NB4 (cell line): ENCODE data around the gene TSFM.

Experiments used
- DNase-seq: peaks from one replicate; pipeline ENCODE4 v3.0.0; 2010; ENCODE audit warnings: low read depth
- H3K4me3 ChIP-seq: one replicate; pipeline ENCODE4 v1.5.1; 2011; ENCODE audit warnings: mild to moderate bottlenecking, low read depth, low read length, moderate library complexity
- CTCF ChIP-seq: IDR thresholded peaks from one replicate; pipeline ENCODE4 v1.5.1; 2012; ENCODE audit warnings: low read depth, low read length
- MAX ChIP-seq: IDR thresholded peaks from 2 replicates; pipeline ENCODE4 v1.6.1; 2011; ENCODE audit warnings: low read depth, low read length
- MYC ChIP-seq: IDR thresholded peaks from 2 replicates; pipeline ENCODE4 v1.6.1; 2011; ENCODE audit warnings: low read depth, low read length
- POLR2A ChIP-seq: IDR thresholded peaks from 2 replicates; pipeline ENCODE4 v1.6.1; 2011; ENCODE audit warnings: mild to moderate bottlenecking; ENCODE audit not compliant: insufficient read length; ENCODE audit errors: extremely low read depth

The TSFM gene

GRCh38 chr12:57777911-57778310 lies 4.7 kb upstream of the TSFM start:
- TF ChIP-seq MYC: no peak
- no peak for TF ChIP-seq MAX
- TF ChIP-seq CTCF: no peak
- TF ChIP-seq POLR2A: no peak
- no peak for DNase-seq
- H3K4me3 ChIP-seq: no peak overlapping the region

GRCh38 chr12:57779736-57780135 lies 2.9 kb upstream of the TSFM start:
- no peak for DNase-seq
- no peak for TF ChIP-seq MYC
- no peak for TF ChIP-seq MAX
- TF ChIP-seq CTCF: no peak
- TF ChIP-seq POLR2A: no peak
- H3K4me3 ChIP-seq: no peak overlapping the region

GRCh38 chr12:57780284-57780897 lies 2.2 kb upstream of the TSFM start:
- no peak for DNase-seq
- no peak overlapping the region for H3K4me3 ChIP-seq
- TF ChIP-seq CTCF: no peak
- TF ChIP-seq POLR2A: no peak
- TF ChIP-seq MYC: no peak
- TF ChIP-seq MAX: no peak

GRCh38 chr12:57781244-57781643 lies 1.3 kb upstream of the TSFM start:
- H3K4me3 ChIP-seq: no peak overlapping the region
- peak; percentile 73 for DNase-seq
- no peak for TF ChIP-seq MAX
- no peak for TF ChIP-seq CTCF
- TF ChIP-seq POLR2A: no peak
- no peak for TF ChIP-seq MYC

- TF ChIP-seq MYC (no peak), POLR2A (no peak), MAX (no peak), CTCF (no peak)
- no peak overlapping the region for H3K4me3 ChIP-seq
- no peak for DNase-seq
These were observed 786 bp upstream of the TSFM start for GRCh38 chr12:57781801-57782200.

- TF ChIP-seq MAX: no peak
- TF ChIP-seq MYC: no peak
- no peak for TF ChIP-seq CTCF
- TF ChIP-seq POLR2A: no peak
- no peak overlapping the region for H3K4me3 ChIP-seq
These were observed 362 bp upstream of the TSFM start for GRCh38 chr12:57782243-57782607.

More at GRCh38 chr12:57782243-57782607, 362 bp upstream of the TSFM start:
- no peak for DNase-seq
